HepG2 (cell line): ENCODE measurements around the gene ANXA9. TPM values are rescaled to one million over a fixed set of nuclear protein-coding genes. Genes with fewer than 3 reads are reported as not detected.

Experiments used
- ATAC-seq: fragments of 200-7000 bp; cut with Tn5 transposase; 3 replicates; pipeline ENCODE4 v1.9.1; 2020; ENCODE audit warnings: mild to moderate bottlenecking, moderate library complexity
- BruUV-seq: library from RNA; stranded (reverse); fragments of 400-500 nt; replicated peaks from 2 replicates; lab custom pipeline; 2021; lab: Mats Ljungman, UMichigan
- CTCF ChIA-PET: fragments of 300-600 bp; formaldehyde crosslinking; extraction: SDS; loops from one replicate; lab custom pipeline; 2021; ENCODE audit warnings: low total read pairs, inconsistent platforms, low intra/inter-chr PET ratio; lab: Yijun Ruan, JAX
- POLR2A ChIA-PET: fragments of 350-600 bp; sonication (Branson Sonifier 250); formaldehyde crosslinking; loops from one replicate; lab custom pipeline; 2020; ENCODE audit warnings: antibody characterized with exemption, inconsistent platforms; lab: Yijun Ruan, JAX
- DNase-seq: peaks from one replicate; pipeline ENCODE4 v3.0.0-alpha.2; 2015; ENCODE audit warnings: low spot score
- FAIRE-seq: peaks from 3 replicates; lab custom pipeline; 2011; peaks lifted over from hg19 to GRCh38; lab: Jason Lieb, UNC
- H2AFZ ChIP-seq: one replicate; pipeline ENCODE4 v1.6.1; 2011; ENCODE audit warnings: low read length, inconsistent platforms
- H3K27ac ChIP-seq: fragments of 300-600 bp; 3 replicates; pipeline ENCODE4 v1.8.0; 2011; ENCODE audit warnings: mixed run types, mild to moderate bottlenecking, mixed read lengths, low read length, inconsistent platforms; ENCODE audit not compliant: insufficient read depth; ENCODE audit errors: extremely low read length
- H3K27me3 ChIP-seq, 2 experiments: fragments of 200-600 bp in 1 of 2; 2 replicates in 1 of 2; 3 replicates in 1 of 2; pipeline versions ENCODE4 v1.6.0 to v1.8.0; 2011; ENCODE audit warnings: low read length in 2 of 2, mild to moderate bottlenecking in 2 of 2, moderate library complexity in 2 of 2, inconsistent platforms in 1 of 2; ENCODE audit not compliant: insufficient read depth in 2 of 2, control insufficient read depth in 1 of 2
- H3K36me3 ChIP-seq, 2 experiments: fragments of 200-600 bp in 1 of 2; replicated peaks in 1 of 2; 2 replicates in 1 of 2; 3 replicates in 1 of 2; pipeline versions ENCODE4 v1.5.1 to v1.8.0; 2011; ENCODE audit warnings: low read length in 2 of 2, inconsistent platforms in 1 of 2; ENCODE audit not compliant: insufficient read depth in 2 of 2, control insufficient read depth in 1 of 2
- H3K4me1 ChIP-seq: 2 replicates; pipeline ENCODE4 v1.5.1; 2012; ENCODE audit warnings: low read length, inconsistent platforms; ENCODE audit not compliant: insufficient read depth
- H3K4me2 ChIP-seq: 2 replicates; pipeline ENCODE4 v1.6.0; 2011; ENCODE audit warnings: low read depth, low read length, inconsistent platforms
- H3K4me3 ChIP-seq, 3 experiments: fragments of 200-600 bp in 1 of 3; sonication (generic), shearing (Covaris generic) in 1 of 3; replicated peaks in 1 of 3; 2 replicates each; pipeline ENCODE4 v1.5.1; 2011 to 2016; ENCODE audit warnings: low read length in 3 of 3, inconsistent platforms in 2 of 3, low read depth in 2 of 3, mild to moderate bottlenecking in 2 of 3, control low read depth in 1 of 3, mixed read lengths in 1 of 3; ENCODE audit not compliant: insufficient read depth in 1 of 3
- H3K79me2 ChIP-seq: one replicate; pipeline ENCODE4 v1.6.1; 2011; ENCODE audit warnings: low read length, inconsistent platforms; ENCODE audit not compliant: insufficient read depth
- H3K9ac ChIP-seq: 2 replicates; pipeline ENCODE4 v1.6.0; 2011; ENCODE audit warnings: mild to moderate bottlenecking, low read depth, low read length, inconsistent platforms; ENCODE audit not compliant: insufficient read depth
- H3K9me3 ChIP-seq: 2 replicates; pipeline ENCODE4 v1.5.1; 2012; ENCODE audit warnings: mild to moderate bottlenecking, low read length
- H4K20me1 ChIP-seq: 2 replicates; pipeline ENCODE4 v1.6.0; 2011; ENCODE audit warnings: inconsistent platforms, mild to moderate bottlenecking, low read length, moderate library complexity; ENCODE audit not compliant: insufficient read depth
- CERS6 ChIP-seq: sonication (generic); formaldehyde crosslinking; IDR thresholded peaks from 2 replicates; pipeline ENCODE4 v1.5.0; 2020; ENCODE audit warnings: missing genetic modification reagents
- ELF1 ChIP-seq: sonication (generic); formaldehyde crosslinking; IDR thresholded peaks from 2 replicates; pipeline ENCODE4 v1.4.0; 2020; ENCODE audit warnings: missing genetic modification reagents
- HOMEZ ChIP-seq: IDR thresholded peaks from 2 replicates; pipeline ENCODE4 v1.6.1; 2016; ENCODE audit warnings: low read depth
- MNT ChIP-seq: fragments of 450-650 bp; IDR thresholded peaks from 2 replicates; pipeline ENCODE4 v1.6.1; 2016
- REPIN1 ChIP-seq: sonication (generic); formaldehyde crosslinking; IDR thresholded peaks from 2 replicates; pipeline ENCODE4 v1.8.0; 2022; ENCODE audit warnings: missing genetic modification reagents, low read depth, mild to moderate bottlenecking, borderline replicate concordance
- SIX1 ChIP-seq: sonication (generic); formaldehyde crosslinking; IDR thresholded peaks from 2 replicates; pipeline ENCODE4 v1.4.0; 2020; ENCODE audit warnings: missing genetic modification reagents, borderline replicate concordance
- SMC3 ChIP-seq: IDR thresholded peaks from 2 replicates; pipeline ENCODE4 v1.6.1; 2011; ENCODE audit warnings: low read length, improper control_type of control experiment
- SRSF1 ChIP-seq: fragments of 200-400 bp; formaldehyde crosslinking; optimal IDR thresholded peaks from 2 replicates; pipeline ENCODE3; 2017; ENCODE audit warnings: mild to moderate bottlenecking, low read depth, low read length, moderate library complexity
- STAG1 ChIP-seq: sonication (generic); formaldehyde crosslinking; IDR thresholded peaks from 2 replicates; pipeline ENCODE4 v1.4.0; 2020; ENCODE audit warnings: missing genetic modification reagents
- TBX2 ChIP-seq: sonication (generic); formaldehyde crosslinking; IDR thresholded peaks from 2 replicates; pipeline ENCODE4 v1.5.0; 2020; ENCODE audit warnings: missing genetic modification reagents, mild to moderate bottlenecking, borderline replicate concordance
- ZBTB46 ChIP-seq: sonication (generic); formaldehyde crosslinking; IDR thresholded peaks from 2 replicates; pipeline ENCODE4 v1.4.0; 2020; ENCODE audit warnings: mild to moderate bottlenecking, missing genetic modification reagents, borderline replicate concordance
- ZNF557 ChIP-seq: sonication (generic); formaldehyde crosslinking; IDR thresholded peaks from 2 replicates; pipeline ENCODE4 v1.4.0; 2020; ENCODE audit warnings: missing genetic modification reagents
- ZNF83 ChIP-seq: sonication (generic); formaldehyde crosslinking; IDR thresholded peaks from 2 replicates; pipeline ENCODE4 v1.4.0; 2020; ENCODE audit warnings: missing genetic modification reagents, mild to moderate bottlenecking, borderline replicate concordance
- WGBS: methylation state at CpG from one replicate; pipeline ENCODE4 v1.1.6; 2017; ENCODE audit warnings: low lambda C conversion rate; 5-methylcytosine and 5-hydroxymethylcytosine counted together
- in situ Hi-C: cut with HindIII; loops from 2 replicates; pipeline ENCODE4 v1.10.0; 2017; ENCODE audit warnings: low pct_unique_long_range_greater_than_20kb; ENCODE audit not compliant: extremely low pct_ligation_motif_present
- intact Hi-C: fragments of 100-400 bp; cut with micrococcal nuclease; formaldehyde crosslinking; loops from one replicate; pipeline ENCODE4 v1.10.0; 2022; ENCODE audit not compliant: unreplicated experiment
- polyA plus RNA-seq, 8 experiments: library from polyadenylated mRNA; depleted of rRNA in 3 of 8; stranded (reverse) in 7 of 8; unstranded in 1 of 8; fragments of >200 nt; fragmentation: Illumina TruSeq in 4 of 8; extraction: Trizol in 4 of 8; gene quantifications; 2 replicates each; pipeline versions ENCODE4 v1.2.1 to v1.2.3, GENCODE V29; 2011 to 2016; ENCODE audit warnings: low read depth in 4 of 8, missing spikeins in 1 of 8, mixed read lengths in 1 of 8; ENCODE audit not compliant: insufficient read depth in 1 of 8
- total RNA-seq, 5 experiments: library from RNA; depleted of rRNA; stranded (reverse); fragments of >200 nt; fragmentation: Illumina TruSeq; extraction: Trizol; gene quantifications; 2 replicates each; pipeline ENCODE4 v1.2.3, GENCODE V29; 2016; ENCODE audit warnings: low read depth in 1 of 5

Gene ANXA9
- total and polyA plus RNA-seq, 2 of the 13 experiments (the other 11 are each of a cell fraction or from before 2014, with no cell fraction given) = 13.3 to 23.9 TPM

- in situ Hi-C loops = no loop called here
- no peak for TF ChIP-seq MNT
- 0 out of 2 replicates have a peak, but pooled peaks have one; percentile 46 for TF ChIP-seq HOMEZ (CRISPR knock-in tag)
- peak; percentile 38 for TF ChIP-seq SRSF1
- TF ChIP-seq SMC3 = peak; percentile 64
- TF ChIP-seq ELF1 (CRISPR knock-in tag) = peak; percentile 81
- TF ChIP-seq SIX1 (CRISPR knock-in tag) = no peak
- no peak for TF ChIP-seq ZNF557 (CRISPR knock-in tag)
- TF ChIP-seq ZNF83 = no peak
- TF ChIP-seq CERS6 (CRISPR knock-in tag) = no peak
- peak; percentile 67 for TF ChIP-seq STAG1 (CRISPR knock-in tag)
- TF ChIP-seq ZBTB46 = no peak
- no peak for TF ChIP-seq REPIN1 (CRISPR knock-in tag)
- peak; percentile 40; the same call in 1 of the 2 replicates for TF ChIP-seq TBX2 (CRISPR knock-in tag)
Measured at GRCh38 chr1:151006327-151007052, 24.4 kb downstream of the ANXA9 start, which contains the start of gene MINDY1. Gene MINDY1 (minus strand): TSS chr1:151006902. CDS start chr1:151002617, 4,285 bp downstream.

More at GRCh38 chr1:151006327-151007052, 24.4 kb downstream of the ANXA9 start, which contains the start of gene MINDY1:
- intact Hi-C loops = loop anchor here (1.0 to 5.0 kb wide), 3 partner anchors 25 to 41 kb away; partner anchors contain the start of genes C1orf56 and CERS2
- Histone ChIP-seq H2AFZ (no peak within 1 kb of the TSS), H3K9ac (peak within 1 kb of the TSS; percentile 98), H3K4me3 (peak within 1 kb of the TSS; percentile 61 to 99 (median 69)), H4K20me1 (no peaks in the 10 kb centered on the region), H3K36me3 (peaks cover 1 to 9% of the 10 kb centered on the region in 2 experiments; a peak in 3 of 5 replicates), H3K9me3 (no peaks in the 10 kb centered on the region), H3K4me2 (peak within 1 kb of the TSS; percentile 99), H3K27me3 (no peaks in the 10 kb centered on the region; a peak in 1 of 5 replicates), H3K4me1 (peaks cover 75% of the 10 kb centered on the region), H3K27ac (peak within 1 kb of the TSS; percentile 100), H3K79me2 (peaks cover 34% of the 10 kb centered on the region)
- DNase-seq (peak; percentile 95), FAIRE-seq (peak; percentile 95), ATAC-seq (peak; percentile 90)
- POLR2A ChIA-PET = interaction anchor here (0.6 to 9.1 kb wide), 26 partner anchors 11 to 605 kb away, joined by 3 to 150 read pairs (median 4); partner anchors contain the start of genes ANXA9, C1orf56, CERS2 and ENSA
- TSS peak; percentile 59 for BruUV-seq
- CTCF ChIA-PET = interaction anchor here (2.3 kb wide), 1 partner anchor 27 kb away, joined by 22 read pairs; no protein-coding TSS in a partner anchor
- 2% methylated on average over 18 of the region's 18 CpGs for WGBS
